Right lung (tissue), 5 donors: ENCODE data around the gene NMNAT2. TPM values are rescaled to one million over a fixed set of nuclear protein-coding genes. Genes with fewer than 3 reads are reported as not detected.
A peak's percentile ranks its signal among the peaks of the same experiment; 100 is the strongest.

Source experiments
- DNase-seq, 2 donors: peaks; one replicate each; pipeline ENCODE4 v3.0.0-alpha.2; 2013
- polyA plus RNA-seq, 5 donors: library from polyadenylated mRNA; unstranded; fragments of 120-200 nt; gene quantifications; one replicate each; pipeline versions ENCODE4 v1.2.1 to v1.2.3, GENCODE V29; 2013; ENCODE audit warnings: inconsistent platforms in 1 of 5, low replicate concordance in 1 of 5; ENCODE audit not compliant: insufficient read length in 5 of 5, insufficient read depth in 1 of 5

NMNAT2 gene
- polyA plus RNA-seq, 5 donors = 1.2 to 2.6 (median 1.5) TPM

DNA sequence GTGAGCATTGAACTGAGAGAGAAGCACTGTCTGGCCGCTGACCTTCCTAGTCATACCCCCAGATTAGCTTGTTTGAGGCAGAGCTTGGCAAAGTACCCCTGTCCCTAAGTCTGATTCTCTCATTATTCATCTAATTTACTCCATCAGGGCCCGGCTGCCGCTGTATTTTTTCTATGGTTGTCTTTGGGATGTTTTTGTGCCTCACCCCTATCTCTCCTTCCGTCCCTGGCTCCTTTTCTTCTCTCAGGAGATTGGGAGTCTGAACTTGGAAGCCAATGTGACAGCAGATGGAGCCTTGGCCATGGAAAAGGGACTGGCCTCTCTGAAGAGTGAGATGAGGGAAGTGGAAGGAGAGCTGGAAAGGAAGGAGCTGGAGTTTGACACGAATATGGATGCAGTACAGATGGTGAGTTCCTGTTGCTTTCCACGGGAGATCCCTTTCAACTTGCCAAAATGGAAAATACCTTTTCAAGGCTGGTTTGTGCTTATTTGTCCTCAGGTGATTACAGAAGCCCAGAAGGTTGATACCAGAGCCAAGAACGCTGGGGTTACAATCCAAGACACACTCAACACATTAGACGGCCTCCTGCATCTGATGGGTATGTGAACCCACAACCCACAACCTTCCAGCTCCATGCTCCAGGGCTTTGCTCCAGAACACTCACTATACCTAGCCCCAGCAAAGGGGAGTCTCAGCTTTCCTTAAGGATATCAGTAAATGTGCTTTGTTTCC lies 178.2 kb downstream of the NMNAT2 start:
- DNase-seq = no peak

DNA sequence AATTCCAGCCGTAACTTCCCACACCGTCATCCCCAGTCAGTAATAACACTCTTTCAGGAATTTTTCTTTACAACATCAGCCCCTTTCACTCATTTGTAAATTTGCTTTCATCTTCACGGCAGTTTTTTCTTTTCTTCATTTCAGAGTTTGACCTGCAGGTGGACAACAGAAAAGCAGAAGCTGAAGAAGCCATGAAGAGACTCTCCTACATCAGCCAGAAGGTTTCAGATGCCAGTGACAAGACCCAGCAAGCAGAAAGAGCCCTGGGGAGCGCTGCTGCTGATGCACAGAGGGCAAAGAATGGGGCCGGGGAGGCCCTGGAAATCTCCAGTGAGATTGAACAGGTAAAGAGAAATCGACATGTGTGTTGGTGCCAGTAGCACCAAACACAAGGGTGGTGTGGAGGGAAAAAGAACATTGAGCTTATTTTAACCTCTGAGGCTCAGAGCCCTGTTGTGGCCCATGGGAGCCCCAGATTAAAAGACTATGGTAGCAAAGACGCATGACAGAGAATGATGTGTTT lies 178.9 kb downstream of the NMNAT2 start:
- no peak for DNase-seq

DNA sequence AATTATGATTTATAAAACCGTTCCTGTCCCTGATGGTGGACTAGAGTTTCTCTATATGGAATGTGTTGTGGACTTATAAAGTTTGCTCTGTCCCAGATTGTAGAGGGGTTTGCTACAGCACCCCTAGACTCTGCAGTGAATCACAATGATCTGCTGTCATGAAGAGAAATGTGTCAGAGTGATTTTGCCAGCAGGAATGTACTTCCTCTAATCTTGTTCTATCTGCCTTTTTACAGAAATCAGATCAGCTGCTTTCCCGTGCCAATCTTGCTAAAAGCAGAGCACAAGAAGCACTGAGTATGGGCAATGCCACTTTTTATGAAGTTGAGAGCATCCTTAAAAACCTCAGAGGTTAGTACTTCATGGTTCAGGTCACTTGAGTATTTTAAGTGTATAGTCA lies 180.1 kb downstream of the NMNAT2 start:
- DNase-seq = no peak

DNA sequence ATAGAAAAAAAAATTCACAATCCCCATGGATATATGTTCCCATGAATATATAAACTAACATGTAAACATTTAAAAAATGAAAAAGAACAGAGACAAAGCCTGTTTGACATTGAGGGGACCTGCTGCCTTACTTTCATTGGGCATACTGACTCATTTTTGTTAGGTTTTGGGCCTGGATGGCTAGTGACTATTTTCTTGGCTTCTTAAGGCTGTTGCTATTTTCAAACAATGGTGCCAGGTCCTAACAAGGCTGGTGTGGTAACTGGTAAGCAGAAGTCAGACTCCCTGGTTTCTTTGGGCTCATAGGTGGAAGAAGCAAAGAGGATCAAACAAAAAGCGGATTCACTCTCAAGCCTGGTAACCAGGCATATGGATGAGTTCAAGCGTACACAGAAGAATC lies 181.1 kb downstream of the NMNAT2 start:
- no peak for DNase-seq

DNA sequence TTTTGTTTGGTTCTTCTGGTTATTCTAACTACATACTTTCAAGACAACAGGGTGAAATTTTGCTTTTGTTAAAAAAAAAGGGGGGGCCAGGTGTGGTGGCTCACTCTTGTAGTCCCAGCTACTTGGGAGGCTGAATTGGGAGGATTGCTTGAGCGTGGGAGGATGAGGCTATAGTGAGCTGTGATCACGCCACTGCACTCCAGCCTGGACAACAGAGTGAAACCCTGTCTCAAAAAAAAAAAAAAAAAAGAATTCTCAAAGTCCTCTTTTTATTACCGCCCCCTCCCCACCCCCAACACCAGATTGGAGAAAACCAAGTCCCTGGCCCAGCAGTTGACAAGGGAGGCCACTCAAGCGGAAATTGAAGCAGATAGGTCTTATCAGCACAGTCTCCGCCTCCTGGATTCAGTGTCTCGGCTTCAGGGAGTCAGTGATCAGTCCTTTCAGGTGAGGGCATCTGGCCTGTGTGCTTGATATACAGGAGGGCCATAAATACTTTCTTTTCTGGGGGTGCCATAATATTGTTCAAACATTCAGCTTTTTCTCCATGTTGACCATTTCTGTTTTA lies 181.9 kb downstream of the NMNAT2 start:
- no peak for DNase-seq

DNA sequence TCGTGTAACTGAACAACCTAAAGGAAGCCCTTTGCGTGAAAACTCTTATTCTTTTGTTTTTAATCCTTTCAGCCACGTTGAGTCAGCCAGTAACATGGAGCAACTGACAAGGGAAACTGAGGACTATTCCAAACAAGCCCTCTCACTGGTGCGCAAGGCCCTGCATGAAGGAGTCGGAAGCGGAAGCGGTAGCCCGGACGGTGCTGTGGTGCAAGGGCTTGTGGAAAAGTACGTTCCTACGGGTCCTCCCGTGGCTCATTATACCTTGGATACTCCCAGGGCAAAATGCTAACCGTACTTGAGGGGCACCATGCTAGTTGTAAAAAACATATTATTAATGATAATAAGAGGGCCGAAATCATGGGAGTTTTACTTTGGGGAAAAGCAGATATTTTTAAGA lies 182.7 kb downstream of the NMNAT2 start:
- no peak for DNase-seq

DNA sequence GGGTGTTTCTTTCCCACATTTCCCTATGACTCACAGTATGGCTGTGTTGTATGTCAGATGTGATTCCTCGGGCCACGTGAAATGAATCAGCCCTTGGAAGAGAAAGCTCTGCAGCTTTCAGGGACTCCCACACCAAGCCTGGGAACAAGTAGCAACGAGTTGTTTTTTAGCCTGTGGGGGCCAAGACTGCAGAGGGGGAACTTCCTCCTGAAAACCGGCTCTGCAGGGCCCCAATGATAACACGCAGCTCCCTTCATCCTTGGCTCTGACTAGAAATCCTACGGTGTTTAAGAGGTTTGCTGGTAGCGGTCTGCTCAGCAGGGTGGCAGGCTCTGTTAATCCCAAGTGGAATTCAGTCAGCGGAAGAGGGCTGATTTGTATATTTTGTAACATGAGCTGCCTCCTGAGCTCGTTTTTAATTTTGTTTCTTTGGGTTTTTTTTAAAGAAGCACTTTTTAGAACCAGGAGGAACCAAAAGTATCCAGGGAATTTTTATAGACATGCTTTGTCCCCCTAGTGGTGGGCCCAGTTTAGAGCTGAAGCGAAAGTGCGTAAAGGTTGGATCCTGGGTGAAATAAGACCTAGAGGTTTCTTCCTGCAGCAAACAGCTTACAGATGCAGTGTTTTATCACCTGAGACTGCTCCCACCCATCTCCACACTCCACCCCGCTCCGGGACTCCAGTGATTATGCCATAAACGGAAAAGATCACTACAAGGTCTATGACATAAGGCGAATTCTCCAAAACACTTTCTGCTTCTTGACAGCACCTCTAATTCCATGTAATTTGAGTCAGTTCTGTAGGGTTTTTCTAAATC lies 183.3 kb downstream of the NMNAT2 start:
- peak in 1 of 2 donors; percentile 68 for DNase-seq

DNA sequence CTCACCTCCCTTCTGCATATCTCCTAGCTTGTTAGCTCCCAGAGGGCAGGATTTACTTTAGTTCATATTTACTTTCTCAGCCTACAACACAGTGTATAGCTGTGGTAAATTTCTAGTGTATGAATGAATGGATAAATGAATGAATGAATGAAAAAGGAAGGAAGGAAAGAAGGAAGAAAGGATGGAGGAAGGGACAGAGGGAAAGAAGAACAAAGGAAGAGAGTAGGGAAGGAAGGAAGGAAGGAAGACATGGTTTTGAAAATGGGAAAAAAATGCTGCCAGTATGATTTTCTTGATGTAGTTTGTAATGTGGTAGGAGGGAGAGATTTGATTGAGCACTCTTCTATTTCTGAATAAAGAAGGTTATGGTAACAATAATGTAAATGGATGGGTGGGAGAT lies 185.1 kb downstream of the NMNAT2 start:
- DNase-seq = no peak

DNA sequence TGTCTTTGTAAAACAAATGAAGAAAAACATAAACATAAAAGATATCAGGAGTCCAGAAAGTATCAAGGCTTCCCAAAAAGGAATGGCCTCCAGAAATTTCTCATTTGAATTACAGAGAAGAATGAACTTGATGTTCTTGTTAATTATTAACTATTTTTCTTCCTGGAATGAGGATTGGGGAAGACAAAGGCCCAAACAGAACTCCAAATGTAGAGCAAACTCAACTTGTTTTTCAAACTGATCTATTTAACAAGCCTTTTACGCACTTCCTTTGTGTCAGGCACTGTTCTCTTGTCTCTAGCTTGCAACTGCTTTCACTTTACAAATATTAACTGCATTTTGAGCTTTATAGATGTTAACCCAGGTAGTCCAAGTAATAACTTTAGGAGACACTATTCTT lies 186.6 kb downstream of the NMNAT2 start:
- no peak for DNase-seq

DNA sequence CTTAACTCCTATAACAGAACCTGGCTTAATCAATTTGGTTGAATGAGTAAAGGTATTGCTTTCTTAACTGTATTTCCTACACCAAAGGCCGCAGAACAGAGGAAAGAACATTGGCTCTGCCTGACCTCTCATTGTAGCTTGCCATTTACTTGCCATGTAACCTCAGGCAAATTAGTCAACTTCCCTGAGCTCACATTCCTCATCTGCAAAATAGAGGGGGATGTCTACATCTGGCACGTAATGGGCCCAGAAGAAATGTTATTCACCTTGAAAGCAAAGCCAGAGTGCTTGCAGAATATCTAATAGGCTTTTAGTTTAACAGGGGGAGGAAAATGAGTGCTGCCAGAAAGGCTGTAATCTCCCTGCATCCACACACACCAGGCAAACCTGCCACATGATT lies 187.8 kb downstream of the NMNAT2 start:
- no peak for DNase-seq

DNA sequence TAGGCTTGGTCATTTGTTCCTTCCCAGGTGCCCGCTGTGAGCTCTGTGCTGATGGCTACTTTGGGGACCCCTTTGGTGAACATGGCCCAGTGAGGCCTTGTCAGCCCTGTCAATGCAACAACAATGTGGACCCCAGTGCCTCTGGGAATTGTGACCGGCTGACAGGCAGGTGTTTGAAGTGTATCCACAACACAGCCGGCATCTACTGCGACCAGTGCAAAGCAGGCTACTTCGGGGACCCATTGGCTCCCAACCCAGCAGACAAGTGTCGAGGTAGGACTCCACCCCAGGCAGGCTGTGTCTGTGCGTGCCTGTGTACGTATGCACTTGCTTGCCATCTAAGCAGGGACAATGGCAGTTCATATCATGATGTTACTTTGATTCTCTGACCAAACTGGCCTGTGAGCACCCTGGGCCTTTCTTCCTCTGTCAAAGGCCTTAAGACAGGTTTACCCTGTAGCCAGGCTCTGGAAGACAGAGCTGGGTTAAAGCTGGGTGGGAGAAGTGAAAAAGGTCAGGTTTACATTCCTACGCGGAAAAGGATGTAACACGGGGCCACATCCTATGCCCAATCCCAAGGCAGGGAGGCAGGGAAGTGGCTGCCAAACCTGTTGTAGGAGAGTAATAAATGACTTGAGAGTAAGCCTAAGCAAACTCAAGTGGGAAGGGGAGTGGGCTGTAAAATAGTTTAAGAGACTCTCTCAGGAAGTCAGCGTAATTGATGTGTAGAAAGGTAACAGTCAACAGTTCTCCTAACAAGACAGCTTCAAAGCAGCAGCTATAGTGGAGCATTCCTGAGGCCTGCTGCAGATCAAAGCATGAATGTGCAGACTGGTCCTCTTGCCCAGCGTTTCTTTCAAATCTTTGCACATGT lies 189.6 kb downstream of the NMNAT2 start:
- DNase-seq = peak in 1 of 2 donors; percentile 60

DNA sequence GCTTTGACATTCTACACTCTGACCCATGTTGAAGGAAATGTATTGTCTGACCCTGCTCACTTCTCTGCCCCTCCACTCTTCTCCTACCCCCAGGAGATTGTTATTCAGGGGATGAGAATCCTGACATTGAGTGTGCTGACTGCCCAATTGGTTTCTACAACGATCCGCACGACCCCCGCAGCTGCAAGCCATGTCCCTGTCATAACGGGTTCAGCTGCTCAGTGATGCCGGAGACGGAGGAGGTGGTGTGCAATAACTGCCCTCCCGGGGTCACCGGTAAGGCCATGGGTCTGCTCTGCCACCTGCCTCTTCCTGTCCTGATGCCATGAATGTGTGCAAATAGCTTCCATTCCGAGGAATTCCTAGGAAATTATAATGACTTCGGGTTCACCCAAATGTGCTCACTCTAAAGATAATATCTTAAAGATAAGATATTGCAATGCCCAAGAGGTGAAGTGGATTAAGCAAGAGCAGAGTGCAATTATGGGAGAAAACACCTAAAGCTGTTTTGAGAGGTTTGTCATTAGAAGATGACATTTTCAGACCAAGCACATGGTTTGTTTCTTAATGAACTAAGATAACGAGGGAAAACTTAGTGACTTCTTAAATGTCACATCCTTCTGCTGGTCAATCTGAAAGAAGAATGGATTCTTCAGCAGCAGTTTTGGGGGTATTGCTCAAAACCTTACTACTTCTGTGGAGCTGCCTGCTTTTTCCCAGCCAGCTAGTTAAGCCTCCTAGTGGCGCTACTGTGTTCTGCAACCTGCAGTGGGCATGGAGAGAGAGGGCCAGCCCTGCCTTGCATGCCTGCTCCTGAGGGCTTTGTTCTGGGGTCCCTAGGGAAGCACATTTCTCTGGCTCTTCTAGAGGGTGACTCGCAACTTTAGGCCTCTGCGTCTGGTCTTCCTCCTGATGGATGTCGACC lies 190.5 kb downstream of the NMNAT2 start:
- DNase-seq = no peak

DNA sequence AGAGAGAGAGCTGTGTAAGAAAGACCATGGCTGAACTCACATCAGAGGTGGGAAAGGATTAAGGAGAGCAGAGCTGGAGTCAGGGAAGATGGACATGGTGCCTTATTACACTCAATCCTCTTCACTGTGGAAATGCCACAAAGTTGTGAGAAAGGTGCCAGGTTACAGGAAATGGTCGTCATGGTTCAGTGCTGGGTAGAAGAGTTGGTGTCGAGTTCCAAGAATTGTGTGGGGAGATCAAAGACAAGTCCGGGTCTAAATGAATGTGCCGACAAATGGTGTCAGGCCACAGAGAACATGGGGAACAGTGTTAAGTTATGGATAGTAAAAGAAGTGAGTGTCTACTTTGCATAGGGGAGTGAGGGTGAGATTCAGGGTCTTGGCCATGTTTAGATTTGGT lies 191.2 kb downstream of the NMNAT2 start:
- DNase-seq = no peak

DNA sequence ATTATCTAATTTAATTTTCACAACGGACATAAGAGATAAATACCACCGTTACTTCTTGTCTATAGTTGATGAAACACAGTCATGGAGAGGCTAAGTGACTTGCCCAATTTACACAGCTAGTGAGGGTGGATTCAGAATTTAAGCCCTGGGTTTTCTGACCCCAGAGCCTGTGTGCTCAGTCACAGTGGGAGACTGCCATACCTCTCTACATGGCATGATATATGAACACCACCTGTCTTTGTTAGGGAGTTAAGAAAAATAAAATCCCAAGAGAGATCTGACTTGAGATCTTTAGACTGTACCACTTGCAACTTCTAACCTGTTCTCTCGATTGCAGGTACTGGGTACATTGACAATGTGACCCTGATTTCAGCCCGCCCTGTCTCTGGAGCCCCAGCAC lies 191.8 kb downstream of the NMNAT2 start:
- no peak for DNase-seq

DNA sequence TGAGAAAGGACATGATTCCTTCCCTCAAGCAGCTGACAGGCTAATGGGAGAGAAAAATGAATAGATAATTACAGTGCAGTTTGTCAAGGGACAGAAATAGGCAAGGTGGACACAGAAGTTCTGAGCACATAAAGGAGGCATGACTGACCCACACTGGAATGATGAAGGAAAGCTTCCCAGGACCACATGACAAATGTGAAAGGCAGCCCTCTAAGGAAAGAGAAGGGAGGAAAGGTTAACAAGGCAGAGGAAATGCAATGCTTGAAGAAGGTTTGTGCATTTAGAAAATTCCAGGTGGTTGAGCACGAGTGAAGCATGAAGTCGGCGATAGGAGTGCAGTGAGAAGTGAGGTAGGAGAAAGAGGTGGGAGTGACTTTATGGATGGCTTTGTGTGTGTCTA lies 194.7 kb downstream of the NMNAT2 start:
- no peak for DNase-seq

DNA sequence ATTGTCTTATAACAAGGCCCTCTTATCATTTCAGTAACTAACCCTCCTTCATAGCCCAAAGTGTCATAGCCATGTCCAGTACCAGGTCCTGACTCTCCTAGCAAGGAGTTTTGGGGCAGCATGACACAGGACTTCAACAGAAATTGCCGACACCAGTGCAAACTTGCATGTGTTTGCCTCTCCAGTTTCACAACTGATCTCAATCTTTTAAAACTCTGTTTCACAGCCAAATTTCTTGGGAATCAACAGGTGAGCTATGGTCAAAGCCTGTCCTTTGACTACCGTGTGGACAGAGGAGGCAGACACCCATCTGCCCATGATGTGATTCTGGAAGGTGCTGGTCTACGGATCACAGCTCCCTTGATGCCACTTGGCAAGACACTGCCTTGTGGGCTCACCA lies 195.3 kb downstream of the NMNAT2 start:
- DNase-seq = no peak

DNA sequence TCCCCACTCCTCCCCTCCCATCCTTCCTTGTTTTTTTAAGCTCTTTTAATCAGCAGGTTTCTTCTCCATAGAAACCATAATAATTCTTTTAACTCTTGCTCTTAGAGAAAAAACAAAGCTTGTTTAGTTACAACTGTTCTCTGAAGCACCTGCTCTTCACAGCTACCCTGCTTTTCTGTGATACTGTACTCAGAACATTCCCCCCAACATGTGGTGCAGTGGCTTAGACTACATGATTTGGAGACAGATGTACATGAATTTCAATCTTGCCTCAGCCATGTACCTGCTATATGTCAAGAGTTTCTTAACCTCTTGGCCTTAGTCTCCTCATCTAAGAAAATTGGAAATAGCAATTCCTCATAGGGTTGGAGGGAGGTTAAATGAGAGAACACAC lies 198.6 kb downstream of the NMNAT2 start:
- DNase-seq = no peak

DNA sequence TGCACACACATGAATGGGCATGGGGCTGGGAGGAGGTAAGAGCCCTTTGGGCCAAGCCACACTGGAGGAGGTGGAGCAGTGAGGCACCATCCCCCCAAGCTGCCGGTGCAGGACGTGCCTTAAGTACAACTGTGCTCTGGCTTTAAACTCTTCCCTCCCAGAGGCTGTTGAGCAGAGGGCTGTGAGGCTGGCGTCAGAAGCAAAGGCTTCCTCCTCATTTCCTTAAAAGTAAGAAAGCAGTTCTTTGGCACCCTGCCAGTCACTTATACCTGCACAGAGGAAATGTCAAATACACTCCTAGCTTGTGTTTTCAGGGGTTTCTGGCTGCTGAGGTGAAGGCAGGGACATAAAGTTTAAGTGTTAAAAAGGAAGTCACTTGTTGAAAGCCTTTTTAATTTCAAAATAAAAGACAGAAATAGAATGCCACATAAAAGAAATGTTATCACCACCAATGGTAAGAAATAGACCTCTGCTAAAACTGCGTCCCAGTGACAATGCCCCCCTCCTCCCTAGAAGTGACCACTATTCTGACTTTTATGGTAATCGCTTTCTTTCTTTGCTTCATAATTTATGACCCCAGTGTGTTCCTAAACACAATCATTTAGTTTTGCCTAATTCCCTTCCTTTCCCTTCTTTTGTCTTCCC lies 199.1 kb downstream of the NMNAT2 start:
- DNase-seq = peak in 1 of 2 donors; percentile 74

DNA sequence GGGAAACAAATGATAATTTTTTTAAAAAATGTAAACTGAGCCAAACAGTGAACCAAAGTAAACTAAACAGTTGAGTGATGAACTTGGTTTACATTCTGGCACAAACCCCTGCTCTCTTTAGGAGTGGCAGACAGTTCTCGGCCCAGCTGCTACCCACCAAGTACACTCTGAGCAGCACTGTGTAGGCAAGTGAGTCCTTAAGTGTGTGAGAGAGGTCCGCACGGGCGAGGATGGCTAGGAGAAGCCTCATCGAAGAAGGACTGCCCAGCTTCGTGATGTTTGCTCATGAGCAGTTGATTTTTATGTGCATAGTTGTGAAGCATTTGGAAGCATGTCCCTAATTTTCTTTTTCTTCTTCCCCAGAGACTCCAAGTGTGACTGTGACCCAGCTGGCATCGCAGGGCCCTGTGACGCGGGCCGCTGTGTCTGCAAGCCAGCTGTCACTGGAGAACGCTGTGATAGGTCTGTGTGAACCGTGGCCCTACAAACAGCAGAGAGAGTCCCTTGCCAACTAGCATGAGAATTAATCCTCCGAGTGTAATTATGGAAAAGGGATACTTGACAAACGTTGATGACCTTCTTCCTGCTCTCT lies 200.1 kb downstream of the NMNAT2 start:
- DNase-seq = no peak

DNA sequence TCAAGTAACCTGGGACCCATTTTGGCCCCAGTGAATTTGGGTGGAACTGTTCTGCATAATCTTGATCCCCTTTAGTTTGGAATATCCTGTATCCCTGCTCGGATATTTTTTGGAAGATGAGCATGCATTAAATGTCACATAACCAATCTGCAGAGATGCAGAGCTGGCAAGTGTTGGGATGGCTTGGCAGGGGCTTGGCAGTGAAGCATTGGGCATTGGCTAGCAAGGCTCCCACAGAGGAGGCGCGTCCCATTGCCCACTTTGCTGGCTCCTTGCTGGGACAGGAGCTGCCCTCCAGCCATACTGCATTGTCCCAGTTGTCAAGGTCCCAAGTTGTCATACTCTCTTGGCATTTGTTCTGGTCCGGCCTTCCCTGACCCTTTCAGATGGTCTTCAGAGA lies 202.2 kb downstream of the NMNAT2 start:
- no peak for DNase-seq
